Activated CD4-positive, alpha-beta T cell treated with anti-CD3 and anti-CD28 coated beads, Interleukin-2, Interleukin-6, amounts not matched to agents 100 ng/mL and 50 ng/mL, durations not matched to agents 16 hours and 8 hours (primary cell): ENCODE data around the gene DISC1.
"Not testable (repeated sequence)": the region's sequence is repeated elsewhere in the genome, so short reads cannot be mapped to it uniquely, and the experiment has no call there.

Experiments used
- DNase-seq: peaks from one replicate; pipeline ENCODE4 v3.0.0-alpha.2; 2020

Gene DISC1

GRCh38 chr1:231969076-231969475 lies 342.5 kb downstream of the DISC1 start:
- DNase-seq = no peak

GRCh38 chr1:231969761-231970160 lies 343.2 kb downstream of the DISC1 start:
- DNase-seq = not testable (repeated sequence)

- DNase-seq = no peak
Observed at GRCh38 chr1:231970684-231971083, 344.1 kb downstream of the DISC1 start.

- peak; percentile 23 for DNase-seq
Observed at GRCh38 chr1:231971397-231972110, 345.0 kb downstream of the DISC1 start.

GRCh38 chr1:231972111-231972445 lies 345.5 kb downstream of the DISC1 start:
- DNase-seq = no peak

GRCh38 chr1:231973830-231974229 lies 347.2 kb downstream of the DISC1 start:
- peak; percentile 55 for DNase-seq

GRCh38 chr1:231976231-231976630 lies 349.6 kb downstream of the DISC1 start:
- DNase-seq = no peak

- no peak for DNase-seq
Observed at GRCh38 chr1:231981675-231982074, 355.1 kb downstream of the DISC1 start.

GRCh38 chr1:231982871-231983587 lies 356.4 kb downstream of the DISC1 start:
- DNase-seq = no peak

GRCh38 chr1:231983588-231984193 lies 357.1 kb downstream of the DISC1 start:
- DNase-seq = no peak

- DNase-seq = no peak
Observed at GRCh38 chr1:231985296-231986023, 358.9 kb downstream of the DISC1 start.

GRCh38 chr1:231986631-231987336 lies 360.2 kb downstream of the DISC1 start:
- DNase-seq = no peak

- DNase-seq = no peak
Observed at GRCh38 chr1:231990388-231990787, 363.8 kb downstream of the DISC1 start.

- DNase-seq = no peak
Observed at GRCh38 chr1:231991231-231991630, 364.6 kb downstream of the DISC1 start.

- no peak for DNase-seq
Observed at GRCh38 chr1:231993968-231994455, 367.4 kb downstream of the DISC1 start.

GRCh38 chr1:231998791-231999190 lies 372.2 kb downstream of the DISC1 start:
- no peak for DNase-seq

- no peak for DNase-seq
Observed at GRCh38 chr1:232005300-232005699, 378.7 kb downstream of the DISC1 start.

GRCh38 chr1:232009741-232010140 lies 383.2 kb downstream of the DISC1 start:
- DNase-seq = no peak

GRCh38 chr1:232011961-232012360 lies 385.4 kb downstream of the DISC1 start:
- no peak for DNase-seq

- DNase-seq = no peak
Observed at GRCh38 chr1:232012773-232013386, 386.3 kb downstream of the DISC1 start.

- DNase-seq = no peak
Observed at GRCh38 chr1:232014941-232015340, 388.4 kb downstream of the DISC1 start.

- DNase-seq = no peak
Observed at GRCh38 chr1:232016616-232017015, 390.0 kb downstream of the DISC1 start.
